ENCODE data around the gene POM121L2.

Gene POM121L2

GRCh38 chr6:27263886-27264285, 48.2 kb downstream of the POM121L2 start:
- no peak for TF ChIP-seq ZBTB7A (IDR thresholded peaks at IDR 0.05; ENCODE audit: low read depth)
- TF ChIP-seq RAD21 (IDR thresholded peaks at IDR 0.05; ENCODE audit: low read depth), result no peak
- TF ChIP-seq EP300 (IDR thresholded peaks at IDR 0.05; ENCODE audit: borderline replicate concordance), result no peak
- TF ChIP-seq TEAD4 (IDR thresholded peaks at IDR 0.05), result no peak
- no peak for TF ChIP-seq NFIC (IDR thresholded peaks at IDR 0.05)
- TF ChIP-seq, protein P1, sequence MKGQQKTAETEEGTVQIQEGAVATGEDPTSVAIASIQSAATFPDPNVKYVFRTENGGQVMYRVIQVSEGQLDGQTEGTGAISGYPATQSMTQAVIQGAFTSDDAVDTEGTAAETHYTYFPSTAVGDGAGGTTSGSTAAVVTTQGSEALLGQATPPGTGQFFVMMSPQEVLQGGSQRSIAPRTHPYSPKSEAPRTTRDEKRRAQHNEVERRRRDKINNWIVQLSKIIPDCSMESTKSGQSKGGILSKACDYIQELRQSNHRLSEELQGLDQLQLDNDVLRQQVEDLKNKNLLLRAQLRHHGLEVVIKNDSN (IDR thresholded peaks at IDR 0.05), result no peak
- no peak for TF ChIP-seq EGR1 (IDR thresholded peaks at IDR 0.05)
- TF ChIP-seq CEBPB (IDR thresholded peaks at IDR 0.05), result no peak
- no peak for TF ChIP-seq REST (IDR thresholded peaks at IDR 0.05; ENCODE audit: low read depth)
- no peak for TF ChIP-seq YY1 (IDR thresholded peaks at IDR 0.05; ENCODE audit: low read depth)
- no peak for TF ChIP-seq FOXM1 (IDR thresholded peaks at IDR 0.05; ENCODE audit: borderline replicate concordance, low read depth)
- no peak for TF ChIP-seq TAF1 (IDR thresholded peaks at IDR 0.05; ENCODE audit: low read depth)
- TF ChIP-seq CREB1 (IDR thresholded peaks at IDR 0.05; ENCODE audit: low read depth), result no peak
- TF ChIP-seq MAX (IDR thresholded peaks at IDR 0.05), result no peak
- TF ChIP-seq TCF12 (IDR thresholded peaks at IDR 0.05; ENCODE audit: low read depth), result no peak

- TF ChIP-seq ZBTB7A (IDR thresholded peaks at IDR 0.05; ENCODE audit: low read depth) (no peak), YY1 (IDR thresholded peaks at IDR 0.05; ENCODE audit: low read depth) (no peak), TCF12 (IDR thresholded peaks at IDR 0.05; ENCODE audit: low read depth) (no peak), NFIC (IDR thresholded peaks at IDR 0.05) (no peak), FOXM1 (IDR thresholded peaks at IDR 0.05; ENCODE audit: borderline replicate concordance, low read depth) (no peak), RAD21 (IDR thresholded peaks at IDR 0.05; ENCODE audit: low read depth) (no peak), EP300 (IDR thresholded peaks at IDR 0.05; ENCODE audit: borderline replicate concordance) (no peak), TEAD4 (IDR thresholded peaks at IDR 0.05) (no peak), CREB1 (IDR thresholded peaks at IDR 0.05; ENCODE audit: low read depth) (no peak), MAX (IDR thresholded peaks at IDR 0.05) (no peak), REST (IDR thresholded peaks at IDR 0.05; ENCODE audit: low read depth) (no peak)
Observed at GRCh38 chr6:27260836-27261375, 51.2 kb downstream of the POM121L2 start.

GRCh38 chr6:27260369-27260768, 51.7 kb downstream of the POM121L2 start:
- TF ChIP-seq NFIC (IDR thresholded peaks at IDR 0.05) (no peak), YY1 (IDR thresholded peaks at IDR 0.05; ENCODE audit: low read depth) (no peak), TEAD4 (IDR thresholded peaks at IDR 0.05) (no peak), EP300 (IDR thresholded peaks at IDR 0.05; ENCODE audit: borderline replicate concordance) (no peak), REST (IDR thresholded peaks at IDR 0.05; ENCODE audit: low read depth) (no peak), TAF1 (IDR thresholded peaks at IDR 0.05; ENCODE audit: low read depth) (no peak), CREB1 (IDR thresholded peaks at IDR 0.05; ENCODE audit: low read depth) (no peak), FOXM1 (IDR thresholded peaks at IDR 0.05; ENCODE audit: borderline replicate concordance, low read depth) (no peak), EGR1 (IDR thresholded peaks at IDR 0.05) (no peak), CEBPB (IDR thresholded peaks at IDR 0.05) (no peak), MAX (IDR thresholded peaks at IDR 0.05) (no peak), TCF12 (IDR thresholded peaks at IDR 0.05; ENCODE audit: low read depth) (no peak), RAD21 (IDR thresholded peaks at IDR 0.05; ENCODE audit: low read depth) (no peak)
- TF ChIP-seq, protein P1 (IDR thresholded peaks at IDR 0.05), result no peak
